Measurements from ENCODE around the gene GJA4. TPM values are rescaled to one million over a fixed set of nuclear protein-coding genes. Genes with fewer than 3 reads are reported as not detected.

GJA4 gene
- total and polyA plus RNA-seq, 2 of the 13 experiments (the other 11 are each of a cell fraction or from before 2014, with no cell fraction given), result not detected

DNA sequence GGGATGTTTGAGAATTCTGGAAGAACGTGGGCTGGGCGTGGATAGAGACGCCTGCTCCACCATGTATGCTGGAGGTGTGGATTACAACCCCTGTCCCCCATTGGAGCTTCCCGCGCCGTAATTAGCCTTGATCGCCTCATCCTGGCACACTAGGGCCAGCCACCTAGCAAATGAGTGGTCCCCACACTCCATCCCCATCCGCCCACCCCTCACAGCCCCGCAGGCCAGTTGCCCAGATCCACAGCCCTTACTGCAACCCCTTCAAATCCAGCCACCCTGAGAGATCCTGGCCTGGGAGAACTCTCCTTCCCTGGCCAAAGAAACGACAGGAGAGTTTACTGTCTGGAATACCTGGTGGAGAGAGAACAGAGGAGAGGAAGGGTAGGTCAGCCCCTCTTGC is 375 bp upstream of the GJA4 start:
- Histone ChIP-seq H4K20me1 (ENCODE audit: insufficient read depth, low read length) (no peaks in the 10 kb centered on the region), H3K9me3 (ENCODE audit: low read length) (no peaks in the 10 kb centered on the region), H3K4me3 (replicated peaks in 1 of 3; ENCODE audit: insufficient read depth in 1 of 3, low read depth in 2 of 3, low read length in 3 of 3) (no peak overlapping the region), H3K4me1 (ENCODE audit: insufficient read depth, low read length) (no peaks in the 10 kb centered on the region), H3K79me2 (ENCODE audit: insufficient read depth, low read length) (no peaks in the 10 kb centered on the region), H3K4me2 (ENCODE audit: low read depth, low read length) (no peak overlapping the region), H3K27me3 (ENCODE audit: control insufficient read depth in 1 of 2, insufficient read depth in 2 of 2, low read length in 2 of 2) (peaks cover 1 to 36% of the 10 kb centered on the region in 2 experiments; a peak in 4 of 5 replicates), H3K9ac (ENCODE audit: insufficient read depth, low read depth, low read length) (no peak overlapping the region), H3K27ac (ENCODE audit: extremely low read length, insufficient read depth, low read length) (no peak overlapping the region), H3K36me3 (replicated peaks in 1 of 2; ENCODE audit: control insufficient read depth in 1 of 2, insufficient read depth in 2 of 2, low read length in 2 of 2) (no peaks in the 10 kb centered on the region), H2AFZ (ENCODE audit: low read length) (no peak overlapping the region)
- POLR2A ChIA-PET, result no interaction called here
- intact Hi-C loops (cut with micrococcal nuclease; ENCODE audit: unreplicated experiment), result no loop called here
- in situ Hi-C loops (cut with HindIII; ENCODE audit: extremely low pct_ligation_motif_present, low pct_unique_long_range_greater_than_20kb), result no loop called here
- WGBS (ENCODE audit: low lambda C conversion rate), result 53% methylated on average over 8 of the region's 10 CpGs
- FAIRE-seq (no peak), DNase-seq (ENCODE audit: low spot score) (no peak), ATAC-seq (no peak)
- no TSS peak for BruUV-seq (replicated peaks)
- CTCF ChIA-PET (ENCODE audit: low intra/inter-chr PET ratio, low total read pairs), result no interaction called here
- TF ChIP-seq, protein P1, sequence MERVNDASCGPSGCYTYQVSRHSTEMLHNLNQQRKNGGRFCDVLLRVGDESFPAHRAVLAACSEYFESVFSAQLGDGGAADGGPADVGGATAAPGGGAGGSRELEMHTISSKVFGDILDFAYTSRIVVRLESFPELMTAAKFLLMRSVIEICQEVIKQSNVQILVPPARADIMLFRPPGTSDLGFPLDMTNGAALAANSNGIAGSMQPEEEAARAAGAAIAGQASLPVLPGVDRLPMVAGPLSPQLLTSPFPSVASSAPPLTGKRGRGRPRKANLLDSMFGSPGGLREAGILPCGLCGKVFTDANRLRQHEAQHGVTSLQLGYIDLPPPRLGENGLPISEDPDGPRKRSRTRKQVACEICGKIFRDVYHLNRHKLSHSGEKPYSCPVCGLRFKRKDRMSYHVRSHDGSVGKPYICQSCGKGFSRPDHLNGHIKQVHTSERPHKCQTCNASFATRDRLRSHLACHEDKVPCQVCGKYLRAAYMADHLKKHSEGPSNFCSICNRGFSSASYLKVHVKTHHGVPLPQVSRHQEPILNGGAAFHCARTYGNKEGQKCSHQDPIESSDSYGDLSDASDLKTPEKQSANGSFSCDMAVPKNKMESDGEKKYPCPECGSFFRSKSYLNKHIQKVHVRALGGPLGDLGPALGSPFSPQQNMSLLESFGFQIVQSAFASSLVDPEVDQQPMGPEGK (CRISPR knock-in tag; IDR thresholded peaks at IDR 0.05), result no peak
- TF ChIP-seq, protein P2, sequence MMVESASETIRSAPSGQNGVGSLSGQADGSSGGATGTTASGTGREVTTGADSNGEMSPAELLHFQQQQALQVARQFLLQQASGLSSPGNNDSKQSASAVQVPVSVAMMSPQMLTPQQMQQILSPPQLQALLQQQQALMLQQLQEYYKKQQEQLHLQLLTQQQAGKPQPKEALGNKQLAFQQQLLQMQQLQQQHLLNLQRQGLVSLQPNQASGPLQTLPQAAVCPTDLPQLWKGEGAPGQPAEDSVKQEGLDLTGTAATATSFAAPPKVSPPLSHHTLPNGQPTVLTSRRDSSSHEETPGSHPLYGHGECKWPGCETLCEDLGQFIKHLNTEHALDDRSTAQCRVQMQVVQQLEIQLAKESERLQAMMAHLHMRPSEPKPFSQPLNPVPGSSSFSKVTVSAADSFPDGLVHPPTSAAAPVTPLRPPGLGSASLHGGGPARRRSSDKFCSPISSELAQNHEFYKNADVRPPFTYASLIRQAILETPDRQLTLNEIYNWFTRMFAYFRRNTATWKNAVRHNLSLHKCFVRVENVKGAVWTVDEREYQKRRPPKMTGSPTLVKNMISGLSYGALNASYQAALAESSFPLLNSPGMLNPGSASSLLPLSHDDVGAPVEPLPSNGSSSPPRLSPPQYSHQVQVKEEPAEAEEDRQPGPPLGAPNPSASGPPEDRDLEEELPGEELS (CRISPR knock-in tag; IDR thresholded peaks at IDR 0.05), result no peak
- TF ChIP-seq ZNF34 (CRISPR knock-in tag; IDR thresholded peaks at IDR 0.05; ENCODE audit: borderline replicate concordance) (no peak), BRD4 (CRISPR knock-in tag; IDR thresholded peaks at IDR 0.05) (no peak), ZNF839 (CRISPR knock-in tag; IDR thresholded peaks at IDR 0.05; ENCODE audit: borderline replicate concordance) (no peak), ZNF10 (CRISPR knock-in tag; IDR thresholded peaks at IDR 0.05; ENCODE audit: borderline replicate concordance, low read depth) (no peak), RORA (CRISPR knock-in tag; IDR thresholded peaks at IDR 0.05) (no peak), ELF4 (CRISPR knock-in tag; IDR thresholded peaks at IDR 0.05; ENCODE audit: borderline replicate concordance) (no peak), ZNF3 (CRISPR knock-in tag; IDR thresholded peaks at IDR 0.05) (no peak)
- TF ChIP-seq, protein P3, sequence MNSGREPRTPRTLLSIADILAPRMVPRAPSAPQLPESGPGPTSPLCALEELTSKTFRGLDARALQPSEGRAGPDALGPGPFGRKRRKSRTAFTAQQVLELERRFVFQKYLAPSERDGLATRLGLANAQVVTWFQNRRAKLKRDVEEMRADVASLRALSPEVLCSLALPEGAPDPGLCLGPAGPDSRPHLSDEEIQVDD (CRISPR knock-in tag; IDR thresholded peaks at IDR 0.05; ENCODE audit: borderline replicate concordance), result no peak
- TF ChIP-seq, protein P4, sequence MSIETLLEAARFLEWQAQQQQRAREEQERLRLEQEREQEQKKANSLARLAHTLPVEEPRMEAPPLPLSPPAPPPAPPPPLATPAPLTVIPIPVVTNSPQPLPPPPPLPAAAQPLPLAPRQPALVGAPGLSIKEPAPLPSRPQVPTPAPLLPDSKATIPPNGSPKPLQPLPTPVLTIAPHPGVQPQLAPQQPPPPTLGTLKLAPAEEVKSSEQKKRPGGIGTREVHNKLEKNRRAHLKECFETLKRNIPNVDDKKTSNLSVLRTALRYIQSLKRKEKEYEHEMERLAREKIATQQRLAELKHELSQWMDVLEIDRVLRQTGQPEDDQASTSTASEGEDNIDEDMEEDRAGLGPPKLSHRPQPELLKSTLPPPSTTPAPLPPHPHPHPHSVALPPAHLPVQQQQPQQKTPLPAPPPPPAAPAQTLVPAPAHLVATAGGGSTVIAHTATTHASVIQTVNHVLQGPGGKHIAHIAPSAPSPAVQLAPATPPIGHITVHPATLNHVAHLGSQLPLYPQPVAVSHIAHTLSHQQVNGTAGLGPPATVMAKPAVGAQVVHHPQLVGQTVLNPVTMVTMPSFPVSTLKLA (IDR thresholded peaks at IDR 0.05), result no peak
- TF ChIP-seq, protein P5, sequence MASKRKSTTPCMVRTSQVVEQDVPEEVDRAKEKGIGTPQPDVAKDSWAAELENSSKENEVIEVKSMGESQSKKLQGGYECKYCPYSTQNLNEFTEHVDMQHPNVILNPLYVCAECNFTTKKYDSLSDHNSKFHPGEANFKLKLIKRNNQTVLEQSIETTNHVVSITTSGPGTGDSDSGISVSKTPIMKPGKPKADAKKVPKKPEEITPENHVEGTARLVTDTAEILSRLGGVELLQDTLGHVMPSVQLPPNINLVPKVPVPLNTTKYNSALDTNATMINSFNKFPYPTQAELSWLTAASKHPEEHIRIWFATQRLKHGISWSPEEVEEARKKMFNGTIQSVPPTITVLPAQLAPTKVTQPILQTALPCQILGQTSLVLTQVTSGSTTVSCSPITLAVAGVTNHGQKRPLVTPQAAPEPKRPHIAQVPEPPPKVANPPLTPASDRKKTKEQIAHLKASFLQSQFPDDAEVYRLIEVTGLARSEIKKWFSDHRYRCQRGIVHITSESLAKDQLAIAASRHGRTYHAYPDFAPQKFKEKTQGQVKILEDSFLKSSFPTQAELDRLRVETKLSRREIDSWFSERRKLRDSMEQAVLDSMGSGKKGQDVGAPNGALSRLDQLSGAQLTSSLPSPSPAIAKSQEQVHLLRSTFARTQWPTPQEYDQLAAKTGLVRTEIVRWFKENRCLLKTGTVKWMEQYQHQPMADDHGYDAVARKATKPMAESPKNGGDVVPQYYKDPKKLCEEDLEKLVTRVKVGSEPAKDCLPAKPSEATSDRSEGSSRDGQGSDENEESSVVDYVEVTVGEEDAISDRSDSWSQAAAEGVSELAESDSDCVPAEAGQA (IDR thresholded peaks at IDR 0.05; ENCODE audit: low read depth), result no peak
- TF ChIP-seq, protein P5 (CRISPR knock-in tag; IDR thresholded peaks at IDR 0.05; ENCODE audit: borderline replicate concordance), result no peak

Data from HepG2 (cell line).